Measurements from ENCODE around the gene HIVEP2.

- TF ChIP-seq POLR2A (IDR thresholded peaks at IDR 0.05) (no peak), CTCF (IDR thresholded peaks at IDR 0.05) (no peak)
Observed at GRCh38 chr6:142896732-142897131, 48.2 kb downstream of the HIVEP2 start.

All from lower leg skin (tissue), 3 donors.